Measurements from ENCODE around the gene ZSWIM7. TPM values are rescaled to one million over a fixed set of nuclear protein-coding genes. Genes with fewer than 3 reads are reported as not detected.

Gene ZSWIM7
- polyA plus RNA-seq, 3 donors: 43.1 to 70.1 (median 67.1) TPM

- TF ChIP-seq, protein P1, sequence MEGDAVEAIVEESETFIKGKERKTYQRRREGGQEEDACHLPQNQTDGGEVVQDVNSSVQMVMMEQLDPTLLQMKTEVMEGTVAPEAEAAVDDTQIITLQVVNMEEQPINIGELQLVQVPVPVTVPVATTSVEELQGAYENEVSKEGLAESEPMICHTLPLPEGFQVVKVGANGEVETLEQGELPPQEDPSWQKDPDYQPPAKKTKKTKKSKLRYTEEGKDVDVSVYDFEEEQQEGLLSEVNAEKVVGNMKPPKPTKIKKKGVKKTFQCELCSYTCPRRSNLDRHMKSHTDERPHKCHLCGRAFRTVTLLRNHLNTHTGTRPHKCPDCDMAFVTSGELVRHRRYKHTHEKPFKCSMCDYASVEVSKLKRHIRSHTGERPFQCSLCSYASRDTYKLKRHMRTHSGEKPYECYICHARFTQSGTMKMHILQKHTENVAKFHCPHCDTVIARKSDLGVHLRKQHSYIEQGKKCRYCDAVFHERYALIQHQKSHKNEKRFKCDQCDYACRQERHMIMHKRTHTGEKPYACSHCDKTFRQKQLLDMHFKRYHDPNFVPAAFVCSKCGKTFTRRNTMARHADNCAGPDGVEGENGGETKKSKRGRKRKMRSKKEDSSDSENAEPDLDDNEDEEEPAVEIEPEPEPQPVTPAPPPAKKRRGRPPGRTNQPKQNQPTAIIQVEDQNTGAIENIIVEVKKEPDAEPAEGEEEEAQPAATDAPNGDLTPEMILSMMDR (IDR thresholded peaks at IDR 0.05): no peak
- H3K9ac ChIP-seq (ENCODE audit: insufficient read depth, low read length, poor library complexity, severe bottlenecking): no peak overlapping the region
- H3K36me3 ChIP-seq (replicated peaks in 1 of 2; ENCODE audit: control insufficient read depth in 1 of 2, insufficient read depth in 2 of 2, low read length in 2 of 2): peaks cover 68 to 73% of the 10 kb centered on the region in 2 donors
- no peak overlapping the region for H2AFZ ChIP-seq (ENCODE audit: insufficient read depth, low read depth, low read length, poor library complexity, severe bottlenecking)
- DNase-seq: no peak
- peaks cover 0 to 5% (median 0%) of the 10 kb centered on the region in 7 donors for H3K9me3 Mint-ChIP-seq
- H3K4me3 Mint-ChIP-seq: no peak overlapping the region
- no peak overlapping the region for H3K27ac ChIP-seq (ENCODE audit: low read depth in 1 of 2, low read length in 2 of 2)
- intact Hi-C loops (cut with micrococcal nuclease): no loop called here
- H3K4me2 ChIP-seq (replicated peaks; ENCODE audit: extremely low read depth, low read length, poor library complexity, severe bottlenecking): no peak overlapping the region
- H3K4me1 Mint-ChIP-seq: peaks cover 22% of the 10 kb centered on the region
- peaks cover 19 to 21% of the 10 kb centered on the region in 2 donors for H3K4me1 ChIP-seq (ENCODE audit: control insufficient read depth in 1 of 2, insufficient read depth in 2 of 2, low read length in 2 of 2)
- no peak overlapping the region for H3K4me3 ChIP-seq (replicated peaks in 1 of 3; ENCODE audit: low read depth in 2 of 3, low read length in 3 of 3)
- peaks cover 0 to 3% (median 2%) of the 10 kb centered on the region in 3 donors for H3K27me3 Mint-ChIP-seq (ENCODE audit: low read depth in 3 of 3)
- peaks cover 74 to 76% of the 10 kb centered on the region in 2 donors for H3K36me3 Mint-ChIP-seq
- H3K9me3 ChIP-seq (replicated peaks in 1 of 2; ENCODE audit: control insufficient read depth in 1 of 2, insufficient read depth in 1 of 2, low read length in 2 of 2): no peaks in the 10 kb centered on the region
- no peaks in the 10 kb centered on the region for H3K27me3 ChIP-seq (ENCODE audit: control insufficient read depth in 2 of 2, insufficient read depth in 2 of 2, low read length in 2 of 2)
- no peak overlapping the region for H3K27ac Mint-ChIP-seq
- WGBS (ENCODE audit: insufficient coverage): no CpG with 5 or more reads among the region's 1 CpG
- peaks cover 24% of the 10 kb centered on the region for H3K79me2 ChIP-seq (ENCODE audit: insufficient read depth, low read length)
- peaks cover 18% of the 10 kb centered on the region for H4K20me1 ChIP-seq (ENCODE audit: insufficient read depth, low read length)
These were observed 4.3 kb upstream of the ZSWIM7 start for GRCh38 chr17:16003841-16004240.

DNA sequence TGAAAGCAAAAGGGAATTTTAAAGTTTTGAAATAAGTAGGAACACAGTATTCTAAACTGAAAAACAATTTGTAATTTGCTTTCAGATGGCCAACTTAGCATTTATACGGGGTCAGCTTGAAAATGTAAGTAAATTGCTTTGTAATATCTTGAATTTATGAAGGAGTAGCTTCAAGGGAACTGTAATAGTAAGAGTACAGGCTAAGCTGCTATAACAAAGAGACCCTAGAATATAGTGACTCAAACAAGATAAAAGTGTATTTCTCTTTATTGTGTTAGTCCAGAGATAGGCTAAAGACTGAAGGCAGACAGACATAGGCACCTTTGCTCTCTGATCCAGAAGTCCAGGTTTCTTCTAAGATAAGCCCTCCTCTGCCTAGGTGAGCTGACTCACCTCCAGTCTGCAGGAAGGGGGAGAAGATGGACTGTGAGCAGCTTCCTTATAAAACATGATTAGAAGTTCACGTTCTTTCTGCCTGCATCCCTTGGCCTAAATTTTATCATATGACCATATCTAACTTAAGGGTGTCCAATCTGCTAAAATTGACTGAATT, 3.3 kb upstream of the ZSWIM7 start:
- intact Hi-C loops (cut with micrococcal nuclease): no loop called here
- H3K9me3 ChIP-seq (replicated peaks in 1 of 2; ENCODE audit: control insufficient read depth in 1 of 2, insufficient read depth in 1 of 2, low read length in 2 of 2): no peaks in the 10 kb centered on the region
- whole genome bisulfite sequencing (ENCODE audit: insufficient coverage): no CpG with 5 or more reads among the region's 2 CpGs
- no peak overlapping the region for H2AFZ ChIP-seq (ENCODE audit: insufficient read depth, low read depth, low read length, poor library complexity, severe bottlenecking)
- H3K4me3 ChIP-seq (replicated peaks in 1 of 3; ENCODE audit: low read depth in 2 of 3, low read length in 3 of 3): no peak overlapping the region
- peaks cover 0 to 5% (median 0%) of the 10 kb centered on the region in 7 donors for H3K9me3 Mint-ChIP-seq
- H3K27me3 Mint-ChIP-seq (ENCODE audit: low read depth in 3 of 3): peaks cover 0 to 3% (median 2%) of the 10 kb centered on the region in 3 donors
- no peak overlapping the region for H3K4me3 Mint-ChIP-seq
- no peak for DNase-seq
- H3K4me1 ChIP-seq (ENCODE audit: control insufficient read depth in 1 of 2, insufficient read depth in 2 of 2, low read length in 2 of 2): peaks cover 26 to 32% of the 10 kb centered on the region in 2 donors
- H3K79me2 ChIP-seq (ENCODE audit: insufficient read depth, low read length): peaks cover 24% of the 10 kb centered on the region
- TF ChIP-seq, protein P1 (IDR thresholded peaks at IDR 0.05): no peak
- H3K9ac ChIP-seq (ENCODE audit: insufficient read depth, low read length, poor library complexity, severe bottlenecking): no peak overlapping the region
- peaks cover 58 to 63% of the 10 kb centered on the region in 2 donors for H3K36me3 ChIP-seq (replicated peaks in 1 of 2; ENCODE audit: control insufficient read depth in 1 of 2, insufficient read depth in 2 of 2, low read length in 2 of 2)
- no peaks in the 10 kb centered on the region for H3K27me3 ChIP-seq (ENCODE audit: control insufficient read depth in 2 of 2, insufficient read depth in 2 of 2, low read length in 2 of 2)
- H4K20me1 ChIP-seq (ENCODE audit: insufficient read depth, low read length): peaks cover 18% of the 10 kb centered on the region
- peaks cover 31% of the 10 kb centered on the region for H3K4me1 Mint-ChIP-seq
- no peak overlapping the region for H3K27ac Mint-ChIP-seq
- peaks cover 63 to 65% of the 10 kb centered on the region in 2 donors for H3K36me3 Mint-ChIP-seq
- H3K4me2 ChIP-seq (replicated peaks; ENCODE audit: extremely low read depth, low read length, poor library complexity, severe bottlenecking): no peak overlapping the region
- H3K27ac ChIP-seq (ENCODE audit: low read depth in 1 of 2, low read length in 2 of 2): no peak overlapping the region
